NCI-H146 treated with DMSO at 0.1 percent for 48 hours (cell line): ENCODE results near the gene ZKSCAN4.

ENCODE experiments used
- DNase-seq: peaks from one replicate; lab custom pipeline; 2025; ENCODE audit not compliant: unreplicated experiment; lab: John Stamatoyannopoulos, UW

Gene ZKSCAN4

GRCh38 chr6:28250747-28251146 lies 1.3 kb downstream of the ZKSCAN4 start:
- no peak for DNase-seq

- DNase-seq, result no peak
Observed at GRCh38 chr6:28248916-28249315, 3.2 kb downstream of the ZKSCAN4 start.

- DNase-seq, result no peak
Observed at GRCh38 chr6:28245206-28245941, 6.7 kb downstream of the ZKSCAN4 start.

- DNase-seq, result no peak
Observed at GRCh38 chr6:28243946-28244345, 8.1 kb downstream of the ZKSCAN4 start.

- DNase-seq, result no peak
Observed at GRCh38 chr6:28240471-28240870, 11.6 kb downstream of the ZKSCAN4 start.

- no peak for DNase-seq
Observed at GRCh38 chr6:28239636-28240035, 12.4 kb downstream of the ZKSCAN4 start.

GRCh38 chr6:28235912-28236452 lies 16.1 kb downstream of the ZKSCAN4 start:
- no peak for DNase-seq

- DNase-seq, result no peak
Observed at GRCh38 chr6:28232785-28233184, 19.3 kb downstream of the ZKSCAN4 start.

GRCh38 chr6:28226460-28226859 lies 25.6 kb downstream of the ZKSCAN4 start:
- no peak for DNase-seq

GRCh38 chr6:28225056-28225834 lies 26.8 kb downstream of the ZKSCAN4 start, which contains the start of gene ZSCAN9:
ZSCAN9 (plus strand) TSS chr6:28225275; CDS start chr6:28227085, 1,810 bp downstream.
- peak; percentile 86 for DNase-seq

GRCh38 chr6:28224131-28225055 lies 27.7 kb downstream of the ZKSCAN4 start:
- no peak for DNase-seq

GRCh38 chr6:28220257-28221133 lies 31.6 kb downstream of the ZKSCAN4 start:
- DNase-seq, result no peak

GRCh38 chr6:28218312-28219248 lies 33.5 kb downstream of the ZKSCAN4 start:
- peak; percentile 74 for DNase-seq

GRCh38 chr6:28217890-28218289 lies 34.2 kb downstream of the ZKSCAN4 start:
- no peak for DNase-seq

GRCh38 chr6:28215425-28215824 lies 36.6 kb downstream of the ZKSCAN4 start:
- no peak for DNase-seq

- no peak for DNase-seq
Observed at GRCh38 chr6:28213213-28213523, 38.9 kb downstream of the ZKSCAN4 start.

- DNase-seq, result peak; percentile 83
Observed at GRCh38 chr6:28212510-28213212, 39.4 kb downstream of the ZKSCAN4 start.

GRCh38 chr6:28211840-28212509 lies 40.1 kb downstream of the ZKSCAN4 start:
- DNase-seq, result peak; percentile 58
